NB4 (cell line): ENCODE measurements around the gene COL2A1.

Source experiments
- MYC ChIP-seq: IDR thresholded peaks from 2 replicates; pipeline ENCODE4 v1.6.1; 2011; ENCODE audit warnings: low read depth, low read length
- POLR2A ChIP-seq: IDR thresholded peaks from 2 replicates; pipeline ENCODE4 v1.6.1; 2011; ENCODE audit warnings: mild to moderate bottlenecking; ENCODE audit not compliant: insufficient read length; ENCODE audit errors: extremely low read depth
- TF ChIP-seq, protein P1 (sequence below): IDR thresholded peaks from one replicate; pipeline ENCODE4 v1.5.1; 2012; ENCODE audit warnings: low read depth, low read length
- TF ChIP-seq, protein P2 (sequence below): IDR thresholded peaks from 2 replicates; pipeline ENCODE4 v1.6.1; 2011; ENCODE audit warnings: low read depth, low read length

DNA sequence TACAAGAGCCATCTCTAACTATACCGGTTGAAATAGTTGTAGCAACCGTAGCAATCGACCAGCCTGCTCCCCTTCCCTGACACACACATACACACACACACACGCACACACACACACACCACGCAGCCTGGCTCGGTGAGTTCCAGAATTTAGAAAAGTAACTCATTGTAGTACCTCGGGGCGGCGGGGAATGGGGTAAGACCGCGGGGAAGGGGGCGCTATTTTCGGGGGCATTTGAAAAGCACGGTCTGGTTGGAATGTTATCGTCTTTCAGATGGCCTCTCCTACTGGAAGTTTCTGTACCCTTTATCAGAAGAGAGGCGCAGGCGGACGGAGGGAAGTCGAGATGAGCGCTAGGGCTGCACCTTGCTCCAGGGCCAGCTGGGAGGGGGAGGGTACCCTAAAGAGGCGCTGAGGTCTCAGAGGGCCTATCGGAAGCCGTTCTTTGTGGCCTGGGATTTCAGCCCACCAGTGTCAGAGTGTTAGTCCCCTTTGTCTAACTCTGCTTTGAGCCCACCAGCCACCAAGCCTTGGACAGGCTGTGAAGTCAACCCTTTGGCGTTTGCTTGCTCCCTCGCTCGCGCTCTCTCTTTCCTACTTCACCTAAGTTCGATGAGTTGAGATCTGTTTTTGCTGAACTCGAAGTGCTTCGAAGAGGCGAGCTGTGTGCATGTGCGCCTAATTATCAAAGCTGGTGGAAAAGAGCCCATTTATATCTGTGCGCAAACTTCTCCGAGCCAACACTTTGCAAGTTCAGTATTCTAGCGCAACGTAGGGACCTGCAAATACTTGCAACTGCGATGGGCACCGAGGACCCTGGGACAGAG lies 837 bp downstream of the COL2A1 start:
- TF ChIP-seq, protein P1, sequence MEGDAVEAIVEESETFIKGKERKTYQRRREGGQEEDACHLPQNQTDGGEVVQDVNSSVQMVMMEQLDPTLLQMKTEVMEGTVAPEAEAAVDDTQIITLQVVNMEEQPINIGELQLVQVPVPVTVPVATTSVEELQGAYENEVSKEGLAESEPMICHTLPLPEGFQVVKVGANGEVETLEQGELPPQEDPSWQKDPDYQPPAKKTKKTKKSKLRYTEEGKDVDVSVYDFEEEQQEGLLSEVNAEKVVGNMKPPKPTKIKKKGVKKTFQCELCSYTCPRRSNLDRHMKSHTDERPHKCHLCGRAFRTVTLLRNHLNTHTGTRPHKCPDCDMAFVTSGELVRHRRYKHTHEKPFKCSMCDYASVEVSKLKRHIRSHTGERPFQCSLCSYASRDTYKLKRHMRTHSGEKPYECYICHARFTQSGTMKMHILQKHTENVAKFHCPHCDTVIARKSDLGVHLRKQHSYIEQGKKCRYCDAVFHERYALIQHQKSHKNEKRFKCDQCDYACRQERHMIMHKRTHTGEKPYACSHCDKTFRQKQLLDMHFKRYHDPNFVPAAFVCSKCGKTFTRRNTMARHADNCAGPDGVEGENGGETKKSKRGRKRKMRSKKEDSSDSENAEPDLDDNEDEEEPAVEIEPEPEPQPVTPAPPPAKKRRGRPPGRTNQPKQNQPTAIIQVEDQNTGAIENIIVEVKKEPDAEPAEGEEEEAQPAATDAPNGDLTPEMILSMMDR, result peak; percentile 10
- no peak for TF ChIP-seq POLR2A
- TF ChIP-seq, protein P2, sequence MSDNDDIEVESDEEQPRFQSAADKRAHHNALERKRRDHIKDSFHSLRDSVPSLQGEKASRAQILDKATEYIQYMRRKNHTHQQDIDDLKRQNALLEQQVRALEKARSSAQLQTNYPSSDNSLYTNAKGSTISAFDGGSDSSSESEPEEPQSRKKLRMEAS, result no peak
- no peak for TF ChIP-seq MYC
